Mesothelial cell of epicardium (in vitro differentiated cells): ENCODE results near the gene DNAH2. TPM values are rescaled to one million over a fixed set of nuclear protein-coding genes. Genes with fewer than 3 reads are reported as not detected.

ENCODE experiments used
- DNase-seq, 2 experiments: peaks; one replicate each; pipeline ENCODE4 v3.0.0; 2021; ENCODE audit warnings: low spot score in 2 of 2; ENCODE audit not compliant: unreplicated experiment in 2 of 2
- H3K27ac Mint-ChIP-seq: 2 replicates; pipeline ENCODE4 v1.8.0; 2021; ENCODE audit warnings: mixed read lengths
- H3K27me3 Mint-ChIP-seq: 2 replicates; pipeline ENCODE4 v1.8.0; 2021; ENCODE audit warnings: low read depth, mixed read lengths
- H3K36me3 Mint-ChIP-seq: 2 replicates; pipeline ENCODE4 v1.8.0; 2021; ENCODE audit warnings: mixed read lengths
- H3K4me1 Mint-ChIP-seq: 2 replicates; pipeline ENCODE4 v1.8.0; 2021; ENCODE audit warnings: mixed read lengths
- H3K4me3 Mint-ChIP-seq: 2 replicates; pipeline ENCODE4 v1.8.0; 2021; ENCODE audit warnings: mild to moderate bottlenecking, moderate library complexity, mixed read lengths
- H3K9me3 Mint-ChIP-seq: 2 replicates; pipeline ENCODE4 v1.8.0; 2021; ENCODE audit warnings: mixed read lengths
- CTCF ChIP-seq: fragments of 200-600 bp; sonication (generic); IDR thresholded peaks from one replicate; pipeline ENCODE4 v1.5.0; 2021; ENCODE audit warnings: antibody characterized with exemption; ENCODE audit not compliant: unreplicated experiment
- total RNA-seq: library from RNA; stranded (reverse); gene quantifications from 3 replicates; pipeline ENCODE4 v1.2.1, GENCODE V29; 2021

The DNAH2 gene
- total RNA-seq, 1 donor from 2014 or later: 0.18 TPM

- TF ChIP-seq CTCF: no peak
- Mint-ChIP-seq H3K9me3 (no peaks in the 10 kb centered on the region), H3K4me1 (peaks cover 13% of the 10 kb centered on the region), H3K27ac (no peak overlapping the region), H3K36me3 (peaks cover 17% of the 10 kb centered on the region), H3K4me3 (no peak overlapping the region), H3K27me3 (no peaks in the 10 kb centered on the region)
- DNase-seq: no peak
Measured at GRCh38 chr17:7852262-7852670, 134.7 kb downstream of the DNAH2 start.

- no peak for DNase-seq
- no peaks in the 10 kb centered on the region for H3K27me3 Mint-ChIP-seq
- no peak for TF ChIP-seq CTCF
- H3K9me3 Mint-ChIP-seq: no peaks in the 10 kb centered on the region
- no peak overlapping the region for H3K4me3 Mint-ChIP-seq
- no peak overlapping the region for H3K27ac Mint-ChIP-seq
- peaks cover 17% of the 10 kb centered on the region for H3K36me3 Mint-ChIP-seq
- H3K4me1 Mint-ChIP-seq: peaks cover 13% of the 10 kb centered on the region
Measured at GRCh38 chr17:7852919-7853690, 135.6 kb downstream of the DNAH2 start.

- Mint-ChIP-seq H3K9me3 (no peaks in the 10 kb centered on the region), H3K36me3 (peaks cover 15% of the 10 kb centered on the region), H3K27ac (no peak overlapping the region), H3K27me3 (no peaks in the 10 kb centered on the region), H3K4me1 (peaks cover 13% of the 10 kb centered on the region), H3K4me3 (no peak overlapping the region)
- no peak for DNase-seq
- no peak for TF ChIP-seq CTCF
Measured at GRCh38 chr17:7853691-7854038, 136.1 kb downstream of the DNAH2 start.

- TF ChIP-seq CTCF: no peak
- Mint-ChIP-seq H3K27me3 (no peaks in the 10 kb centered on the region), H3K36me3 (peaks cover 15% of the 10 kb centered on the region), H3K4me3 (peak overlapping the region; percentile 41), H3K4me1 (peaks cover 15% of the 10 kb centered on the region), H3K27ac (no peak overlapping the region), H3K9me3 (no peaks in the 10 kb centered on the region)
- DNase-seq: no peak
Measured at GRCh38 chr17:7854078-7854777, 136.7 kb downstream of the DNAH2 start.

- H3K27me3 Mint-ChIP-seq: no peaks in the 10 kb centered on the region
- H3K36me3 Mint-ChIP-seq: peaks cover 8% of the 10 kb centered on the region
- H3K4me1 Mint-ChIP-seq: peaks cover 15% of the 10 kb centered on the region
- peak within 1 kb of the TSS; percentile 41 for H3K4me3 Mint-ChIP-seq
- no peaks in the 10 kb centered on the region for H3K9me3 Mint-ChIP-seq
- no peak within 1 kb of the TSS for H3K27ac Mint-ChIP-seq
- DNase-seq: no peak
- TF ChIP-seq CTCF: no peak
Measured at GRCh38 chr17:7854851-7855659, 137.5 kb downstream of the DNAH2 start, which contains the start of gene TMEM88. Gene TMEM88, plus strand, starts transcription at chr17:7855066. Its CDS starts 9 bp downstream, at chr17:7855075.
